WTC11 (cell line): ENCODE data around the gene GHITM. TPM values are rescaled to one million over a fixed set of nuclear protein-coding genes. Genes with fewer than 3 reads are reported as not detected.

Experiments used
- ATAC-seq: fragments of 200-7000 bp; cut with Tn5 transposase; 2 replicates; pipeline ENCODE4 v1.10.0; 2021; ENCODE audit warnings: mild to moderate bottlenecking, moderate library complexity
- CTCF ChIA-PET: fragments of 300-600 bp; sonication (Branson Sonifier 250); formaldehyde crosslinking; loops from one replicate; lab custom pipeline; 2021; ENCODE audit warnings: antibody characterized with exemption; lab: Charles Lee
- POLR2A ChIA-PET: fragments of 350-600 bp; sonication (Branson Sonifier 250); formaldehyde crosslinking; loops from one replicate; lab custom pipeline; 2021; ENCODE audit warnings: antibody characterized with exemption; lab: Charles Lee
- DNase-seq: peaks from one replicate; pipeline ENCODE4 v3.0.0; 2021; ENCODE audit warnings: low spot score
- H3K27ac Mint-ChIP-seq: 2 replicates; pipeline ENCODE4 v1.8.0; 2021; ENCODE audit warnings: mixed read lengths
- H3K27me3 Mint-ChIP-seq: 2 replicates; pipeline ENCODE4 v1.8.0; 2021; ENCODE audit warnings: low read depth, mild to moderate bottlenecking, moderate library complexity, mixed read lengths
- H3K36me3 Mint-ChIP-seq: 2 replicates; pipeline ENCODE4 v1.8.0; 2021; ENCODE audit warnings: mixed read lengths
- H3K4me1 Mint-ChIP-seq: 2 replicates; pipeline ENCODE4 v1.8.0; 2022; ENCODE audit warnings: mixed read lengths
- H3K4me3 Mint-ChIP-seq: 2 replicates; pipeline ENCODE4 v1.8.0; 2021; ENCODE audit warnings: mild to moderate bottlenecking, moderate library complexity, mixed read lengths
- H3K9me3 Mint-ChIP-seq: 2 replicates; pipeline ENCODE4 v1.8.0; 2021; ENCODE audit warnings: mixed read lengths
- AFF4 ChIP-seq: sonication (generic); formaldehyde crosslinking; IDR thresholded peaks from 2 replicates; pipeline ENCODE4 v1.8.1; 2023; ENCODE audit warnings: mild to moderate bottlenecking, missing genetic modification reagents, borderline replicate concordance
- AR ChIP-seq: fragments of 250-450 bp; sonication (Bioruptor Pico); IDR thresholded peaks from 2 replicates; pipeline ENCODE4 v1.9.0; 2021; ENCODE audit warnings: mild to moderate bottlenecking
- EMX1 ChIP-seq: fragments of 250-450 bp; sonication (Bioruptor Pico); IDR thresholded peaks from 2 replicates; pipeline ENCODE4 v1.8.0; 2021; ENCODE audit warnings: mild to moderate bottlenecking
- ETV6 ChIP-seq: sonication (generic); formaldehyde crosslinking; IDR thresholded peaks from 2 replicates; pipeline ENCODE4 v1.8.1; 2022; ENCODE audit warnings: mild to moderate bottlenecking, missing genetic modification reagents
- GABPB1 ChIP-seq: sonication (generic); formaldehyde crosslinking; IDR thresholded peaks from 2 replicates; pipeline ENCODE4 v1.8.1; 2023; ENCODE audit warnings: mild to moderate bottlenecking, missing genetic modification reagents
- GRHL2 ChIP-seq: fragments of 250-450 bp; sonication (Bioruptor Pico); IDR thresholded peaks from 2 replicates; pipeline ENCODE4 v1.8.0; 2022; ENCODE audit warnings: mild to moderate bottlenecking, moderate library complexity; ENCODE audit not compliant: insufficient replicate concordance, severe bottlenecking
- GTF2I ChIP-seq: fragments of 250-450 bp; sonication (Bioruptor Pico); conservative IDR thresholded peaks from 2 replicates; pipeline ENCODE4 v1.4.0; 2021; ENCODE audit warnings: mild to moderate bottlenecking
- HMGXB4 ChIP-seq: sonication (generic); formaldehyde crosslinking; IDR thresholded peaks from 2 replicates; pipeline ENCODE4 v1.8.1; 2023; ENCODE audit warnings: mild to moderate bottlenecking, moderate library complexity, missing genetic modification reagents
- MXD4 ChIP-seq: fragments of 250-450 bp; sonication (Bioruptor Pico); IDR thresholded peaks from 2 replicates; pipeline ENCODE4 v1.8.0; 2021; ENCODE audit warnings: mild to moderate bottlenecking, moderate library complexity, borderline replicate concordance
- NR3C1 ChIP-seq: sonication (generic); formaldehyde crosslinking; conservative IDR thresholded peaks from 2 replicates; pipeline ENCODE4 v1.8.1; 2023; ENCODE audit warnings: low read depth, mild to moderate bottlenecking, missing genetic modification reagents
- OVOL2 ChIP-seq: fragments of 250-450 bp; sonication (Bioruptor Pico); IDR thresholded peaks from 2 replicates; pipeline ENCODE4 v1.9.0; 2021; ENCODE audit warnings: mild to moderate bottlenecking, borderline replicate concordance
- PRRX2 ChIP-seq: fragments of 250-450 bp; sonication (Bioruptor Pico); IDR thresholded peaks from 2 replicates; pipeline ENCODE4 v1.8.0; 2021; ENCODE audit warnings: mild to moderate bottlenecking
- TP53 ChIP-seq: sonication (generic); formaldehyde crosslinking; IDR thresholded peaks from 2 replicates; pipeline ENCODE4 v1.8.1; 2023; ENCODE audit warnings: mild to moderate bottlenecking, missing genetic modification reagents
- USF1 ChIP-seq: sonication (generic); formaldehyde crosslinking; IDR thresholded peaks from 2 replicates; pipeline ENCODE4 v1.8.0; 2022; ENCODE audit warnings: mild to moderate bottlenecking, missing genetic modification reagents
- ZBTB21 ChIP-seq: sonication (generic); formaldehyde crosslinking; IDR thresholded peaks from 2 replicates; pipeline ENCODE4 v1.8.1; 2023; ENCODE audit warnings: mild to moderate bottlenecking, missing genetic modification reagents, borderline replicate concordance
- ZNF416 ChIP-seq: fragments of 250-450 bp; sonication (Bioruptor Pico); IDR thresholded peaks from 2 replicates; pipeline ENCODE4 v1.9.0; 2021; ENCODE audit warnings: mild to moderate bottlenecking, inconsistent platforms
- ZNF512 ChIP-seq: sonication (generic); formaldehyde crosslinking; IDR thresholded peaks from 2 replicates; pipeline ENCODE4 v1.8.1; 2022; ENCODE audit warnings: missing genetic modification reagents, borderline replicate concordance
- ZNF532 ChIP-seq: fragments of 250-450 bp; sonication (Bioruptor Pico); IDR thresholded peaks from 2 replicates; pipeline ENCODE4 v1.9.0; 2021; ENCODE audit warnings: mild to moderate bottlenecking, borderline replicate concordance
- total RNA-seq: library from RNA; stranded (reverse); gene quantifications from 3 replicates; pipeline ENCODE4 v1.2.3, GENCODE V29; 2021

Gene GHITM
- total RNA-seq, 1 experiment from 2014 or later = 97.6 TPM

GRCh38 chr10:84126785-84127167 lies 12.5 kb upstream of the GHITM start:
- Mint-ChIP-seq H3K27me3 (peaks cover 18% of the 10 kb centered on the region), H3K4me3 (no peak overlapping the region), H3K36me3 (peaks cover 23% of the 10 kb centered on the region), H3K9me3 (peaks cover 50% of the 10 kb centered on the region), H3K4me1 (no peaks in the 10 kb centered on the region), H3K27ac (no peak overlapping the region)
- ChIA-PET POLR2A (no interaction called here), CTCF (no interaction called here)
- TF ChIP-seq AR (CRISPR knock-in tag) (no peak), OVOL2 (CRISPR knock-in tag) (no peak), EMX1 (CRISPR knock-in tag) (no peak), TP53 (CRISPR knock-in tag) (no peak), HMGXB4 (CRISPR knock-in tag) (no peak)
- ATAC-seq = no peak
- DNase-seq = no peak

- H3K4me1 Mint-ChIP-seq = peaks cover 17% of the 10 kb centered on the region
- POLR2A ChIA-PET = no interaction called here
- CTCF ChIA-PET = interaction anchor here (1.0 to 2.3 kb wide), 2 partner anchors 12 to 76 kb away, joined by 3 to 6 read pairs; no protein-coding TSS in a partner anchor
- no peak overlapping the region for H3K27ac Mint-ChIP-seq
- H3K36me3 Mint-ChIP-seq = no peaks in the 10 kb centered on the region
- DNase-seq (no peak), ATAC-seq (no peak)
- no peak overlapping the region for H3K4me3 Mint-ChIP-seq
- no peaks in the 10 kb centered on the region for H3K9me3 Mint-ChIP-seq
- H3K27me3 Mint-ChIP-seq = peaks cover 20% of the 10 kb centered on the region
- TF ChIP-seq GABPB1 = no peak
- no peak for TF ChIP-seq USF1 (CRISPR knock-in tag)
- no peak for TF ChIP-seq MXD4 (CRISPR knock-in tag)
- no peak for TF ChIP-seq HMGXB4 (CRISPR knock-in tag)
- no peak for TF ChIP-seq NR3C1 (CRISPR knock-in tag)
- TF ChIP-seq GRHL2 (CRISPR knock-in tag) = no peak
- no peak for TF ChIP-seq ZNF532 (CRISPR knock-in tag)
- TF ChIP-seq PRRX2 = no peak
- TF ChIP-seq AFF4 = no peak
- TF ChIP-seq ZNF416 (CRISPR knock-in tag) = no peak
- TF ChIP-seq ZBTB21 (CRISPR knock-in tag) = no peak
- TF ChIP-seq ZNF512 (CRISPR knock-in tag) = no peak
- TF ChIP-seq GTF2I (CRISPR knock-in tag) = no peak
- no peak for TF ChIP-seq ETV6 (CRISPR knock-in tag)
Observed at GRCh38 chr10:84135836-84136235, 3.5 kb upstream of the GHITM start.
